Chondrocyte (in vitro differentiated cells): ENCODE data around the gene ADAMTS3. TPM values are rescaled to one million over a fixed set of nuclear protein-coding genes. Genes with fewer than 3 reads are reported as not detected.

Source experiments
- DNase-seq: peaks from one replicate; pipeline ENCODE4 v3.0.0; 2021; ENCODE audit warnings: mixed read lengths, low spot score
- H3K27ac Mint-ChIP-seq: one replicate; pipeline ENCODE4 v1.8.0; 2021; ENCODE audit warnings: mild to moderate bottlenecking, moderate library complexity, mixed read lengths; ENCODE audit not compliant: unreplicated experiment
- H3K27me3 Mint-ChIP-seq: 2 replicates; pipeline ENCODE4 v1.8.0; 2021; ENCODE audit warnings: low read depth, mixed read lengths
- H3K36me3 Mint-ChIP-seq: 2 replicates; pipeline ENCODE4 v1.8.0; 2021; ENCODE audit warnings: low read depth, mixed read lengths
- H3K4me1 Mint-ChIP-seq: 2 replicates; pipeline ENCODE4 v1.8.0; 2021; ENCODE audit warnings: low read depth, mild to moderate bottlenecking, mixed read lengths
- H3K4me3 Mint-ChIP-seq: one replicate; pipeline ENCODE4 v1.8.0; 2021; ENCODE audit warnings: mild to moderate bottlenecking, moderate library complexity, mixed read lengths; ENCODE audit not compliant: unreplicated experiment
- H3K9me3 Mint-ChIP-seq: 2 replicates; pipeline ENCODE4 v1.8.0; 2021; ENCODE audit warnings: low read depth, mixed read lengths
- CTCF ChIP-seq: fragments of 200-600 bp; sonication (generic); IDR thresholded peaks from 2 replicates; pipeline ENCODE4 v1.5.0; 2021; ENCODE audit warnings: antibody characterized with exemption, mild to moderate bottlenecking, moderate library complexity
- total RNA-seq: library from RNA; stranded (reverse); gene quantifications from 3 replicates; pipeline ENCODE4 v1.2.1, GENCODE V29; 2021

ADAMTS3 gene
- total RNA-seq, 1 donor from 2014 or later = 0.60 TPM

DNA sequence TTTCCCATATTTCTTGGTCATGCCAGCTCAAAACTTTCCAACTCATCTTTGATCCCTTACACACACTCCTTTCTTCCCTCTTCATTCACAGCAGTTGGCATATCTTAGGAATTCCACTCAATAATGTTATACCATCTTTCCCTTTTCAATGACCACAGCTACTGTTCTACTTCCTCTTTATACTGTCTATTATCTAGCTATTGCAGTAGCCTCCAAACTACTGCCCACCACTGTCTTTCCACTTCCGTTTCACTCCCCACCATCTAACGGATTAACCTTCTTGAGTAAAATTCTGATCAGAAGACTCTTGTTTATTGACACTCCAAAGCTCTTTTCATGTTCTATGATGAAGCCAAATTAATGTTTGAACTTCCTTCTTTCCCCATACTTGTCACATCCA lies 55.8 kb downstream of the ADAMTS3 start:
- Mint-ChIP-seq H3K9me3 (peaks cover 23% of the 10 kb centered on the region), H3K27me3 (peaks cover 8% of the 10 kb centered on the region), H3K4me3 (no peak overlapping the region), H3K4me1 (no peaks in the 10 kb centered on the region), H3K36me3 (no peaks in the 10 kb centered on the region), H3K27ac (no peak overlapping the region)
- no peak for DNase-seq
- TF ChIP-seq CTCF = no peak

DNA sequence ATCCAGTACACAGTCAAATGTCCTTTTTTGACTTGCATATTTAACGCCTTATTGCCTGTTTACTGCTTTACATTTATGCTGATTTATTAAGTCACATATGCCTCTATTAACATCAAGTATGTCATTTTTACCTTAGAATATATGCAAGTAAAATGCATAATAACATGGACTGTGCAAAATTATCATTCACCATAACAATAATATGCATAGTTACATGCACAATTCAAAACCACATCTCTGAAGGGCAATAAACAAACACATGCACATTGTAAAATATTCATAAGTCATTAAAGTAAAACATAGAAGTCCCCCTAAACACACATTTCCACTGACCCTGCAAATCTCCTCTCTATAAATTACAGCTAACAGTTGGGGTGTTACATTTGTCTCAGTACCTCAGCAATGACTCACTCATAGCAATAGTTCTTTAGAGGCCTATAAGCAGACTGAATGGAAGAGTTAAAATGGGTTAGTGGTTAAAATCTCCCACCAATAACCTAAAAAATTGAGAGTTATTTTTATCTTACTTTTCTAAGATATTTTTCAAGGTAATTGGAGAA lies 61.1 kb downstream of the ADAMTS3 start:
- no peak overlapping the region for H3K4me3 Mint-ChIP-seq
- H3K27me3 Mint-ChIP-seq = peaks cover 18% of the 10 kb centered on the region
- DNase-seq = no peak
- no peaks in the 10 kb centered on the region for H3K36me3 Mint-ChIP-seq
- no peaks in the 10 kb centered on the region for H3K4me1 Mint-ChIP-seq
- no peak for TF ChIP-seq CTCF
- H3K27ac Mint-ChIP-seq = no peak overlapping the region
- H3K9me3 Mint-ChIP-seq = peaks cover 18% of the 10 kb centered on the region

DNA sequence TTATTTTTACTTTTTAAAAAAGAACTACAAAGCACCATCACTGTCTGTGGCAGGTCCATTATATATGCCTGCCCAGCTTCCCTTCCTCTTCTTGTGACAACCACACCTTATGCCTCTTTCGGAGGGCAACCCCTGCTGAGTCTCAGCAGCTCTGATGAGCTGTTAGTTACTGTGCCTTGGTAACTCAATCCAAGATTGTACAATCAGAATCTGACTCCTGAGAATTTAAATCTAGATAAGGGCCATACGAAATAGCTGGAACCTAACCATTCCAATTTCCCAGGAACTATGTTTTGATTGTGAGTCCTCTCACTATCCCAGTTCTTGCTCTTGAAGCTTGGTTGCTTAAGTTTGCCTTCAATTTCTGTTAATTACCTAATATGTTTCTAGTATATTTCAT lies 61.9 kb downstream of the ADAMTS3 start:
- peaks cover 18% of the 10 kb centered on the region for H3K27me3 Mint-ChIP-seq
- H3K36me3 Mint-ChIP-seq = no peaks in the 10 kb centered on the region
- H3K4me1 Mint-ChIP-seq = no peaks in the 10 kb centered on the region
- no peak for TF ChIP-seq CTCF
- no peak overlapping the region for H3K27ac Mint-ChIP-seq
- H3K9me3 Mint-ChIP-seq = peaks cover 18% of the 10 kb centered on the region
- H3K4me3 Mint-ChIP-seq = no peak overlapping the region
- no peak for DNase-seq

DNA sequence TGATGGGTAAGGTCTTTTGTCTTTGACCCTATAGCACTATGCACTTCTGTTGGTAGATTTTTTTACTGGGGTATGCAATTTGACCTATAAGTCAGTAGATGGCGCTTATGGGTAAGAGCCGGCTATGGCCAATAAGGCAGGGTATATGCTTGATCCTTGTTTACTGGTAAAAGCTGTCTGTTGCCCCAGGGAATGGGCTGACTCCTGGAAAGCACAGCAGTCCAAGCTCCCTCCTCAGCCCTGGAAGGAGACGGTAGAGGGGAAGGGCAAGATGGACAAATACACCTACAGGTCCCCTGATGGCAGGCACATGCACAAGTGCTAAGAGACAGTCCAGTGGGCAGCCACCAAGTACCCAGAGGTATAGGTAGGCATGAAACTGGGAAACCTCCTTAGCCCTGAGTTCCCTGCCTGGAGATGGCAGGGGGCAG lies 63.7 kb downstream of the ADAMTS3 start:
- Mint-ChIP-seq H3K4me1 (no peaks in the 10 kb centered on the region), H3K27me3 (peaks cover 21% of the 10 kb centered on the region), H3K4me3 (no peak overlapping the region), H3K36me3 (peaks cover 2% of the 10 kb centered on the region), H3K9me3 (peaks cover 18% of the 10 kb centered on the region), H3K27ac (no peak overlapping the region)
- no peak for DNase-seq
- peak; percentile 86 for TF ChIP-seq CTCF

DNA sequence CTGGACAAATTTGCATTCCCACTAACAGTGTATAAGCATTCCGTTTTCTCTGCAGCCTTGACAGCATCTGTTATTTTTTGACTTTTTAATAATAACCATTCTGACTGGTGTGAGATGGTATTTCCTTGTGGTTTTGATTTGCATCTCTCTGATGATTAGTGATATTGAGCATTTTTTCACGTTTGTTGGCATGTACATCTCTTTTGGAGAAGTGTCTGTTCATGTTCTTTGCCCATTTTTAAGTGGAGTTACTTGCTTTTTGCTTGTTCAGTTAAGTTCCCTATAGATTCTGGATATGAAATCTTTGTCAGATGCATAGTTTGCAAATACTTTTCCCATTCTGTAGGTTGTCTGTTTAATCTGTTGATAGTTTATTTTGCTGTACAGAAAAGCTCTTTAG lies 68.8 kb downstream of the ADAMTS3 start:
- H3K27me3 Mint-ChIP-seq = peaks cover 13% of the 10 kb centered on the region
- no peak for DNase-seq
- no peak for TF ChIP-seq CTCF
- H3K4me1 Mint-ChIP-seq = no peaks in the 10 kb centered on the region
- peaks cover 22% of the 10 kb centered on the region for H3K9me3 Mint-ChIP-seq
- H3K36me3 Mint-ChIP-seq = peaks cover 5% of the 10 kb centered on the region
- no peak overlapping the region for H3K4me3 Mint-ChIP-seq
- no peak overlapping the region for H3K27ac Mint-ChIP-seq
